ENCODE measurements around the gene GRK1.
"Not testable (repeated sequence)": the region's sequence is repeated elsewhere in the genome, so short reads cannot be mapped to it uniquely, and the experiment has no call there.

The GRK1 gene

DNA sequence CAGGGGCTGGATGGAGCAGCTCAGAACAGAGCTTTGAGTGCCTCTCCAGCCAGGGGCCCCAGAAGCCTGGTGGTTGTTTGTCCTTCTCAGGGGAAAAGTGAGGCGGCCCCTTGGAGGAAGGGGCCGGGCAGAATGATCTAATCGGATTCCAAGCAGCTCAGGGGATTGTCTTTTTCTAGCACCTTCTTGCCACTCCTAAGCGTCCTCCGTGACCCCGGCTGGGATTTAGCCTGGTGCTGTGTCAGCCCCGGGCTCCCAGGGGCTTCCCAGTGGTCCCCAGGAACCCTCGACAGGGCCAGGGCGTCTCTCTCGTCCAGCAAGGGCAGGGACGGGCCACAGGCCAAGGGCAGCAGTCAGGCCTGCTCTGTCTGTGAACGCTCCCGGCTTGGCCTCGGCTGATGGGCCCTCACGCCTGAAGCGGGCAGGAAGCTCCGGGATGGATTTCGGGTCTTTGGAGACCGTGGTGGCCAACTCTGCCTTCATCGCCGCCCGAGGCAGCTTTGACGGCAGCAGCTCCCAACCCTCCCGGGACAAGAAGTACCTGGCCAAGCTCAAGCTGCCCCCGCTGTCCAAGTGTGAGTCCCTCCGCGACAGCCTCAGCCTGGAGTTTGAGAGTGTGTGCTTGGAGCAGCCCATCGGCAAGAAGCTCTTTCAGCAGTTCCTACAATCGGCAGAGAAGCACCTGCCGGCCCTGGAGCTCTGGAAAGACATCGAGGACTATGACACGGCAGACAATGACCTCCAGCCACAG lies at the start of gene GRK1:
TSS of gene GRK1 (plus strand) at position 269 of the 751 bp plus-strand sequence. CDS start at position 437, 168 bp downstream.
- no peak for DNase-seq

GRCh38 chr13:113617961-113618360 lies 49.1 kb upstream of the GRK1 start:
- no peak for DNase-seq

- no peak for DNase-seq
Observed at GRCh38 chr13:113618455-113618854, 48.6 kb upstream of the GRK1 start.

DNA sequence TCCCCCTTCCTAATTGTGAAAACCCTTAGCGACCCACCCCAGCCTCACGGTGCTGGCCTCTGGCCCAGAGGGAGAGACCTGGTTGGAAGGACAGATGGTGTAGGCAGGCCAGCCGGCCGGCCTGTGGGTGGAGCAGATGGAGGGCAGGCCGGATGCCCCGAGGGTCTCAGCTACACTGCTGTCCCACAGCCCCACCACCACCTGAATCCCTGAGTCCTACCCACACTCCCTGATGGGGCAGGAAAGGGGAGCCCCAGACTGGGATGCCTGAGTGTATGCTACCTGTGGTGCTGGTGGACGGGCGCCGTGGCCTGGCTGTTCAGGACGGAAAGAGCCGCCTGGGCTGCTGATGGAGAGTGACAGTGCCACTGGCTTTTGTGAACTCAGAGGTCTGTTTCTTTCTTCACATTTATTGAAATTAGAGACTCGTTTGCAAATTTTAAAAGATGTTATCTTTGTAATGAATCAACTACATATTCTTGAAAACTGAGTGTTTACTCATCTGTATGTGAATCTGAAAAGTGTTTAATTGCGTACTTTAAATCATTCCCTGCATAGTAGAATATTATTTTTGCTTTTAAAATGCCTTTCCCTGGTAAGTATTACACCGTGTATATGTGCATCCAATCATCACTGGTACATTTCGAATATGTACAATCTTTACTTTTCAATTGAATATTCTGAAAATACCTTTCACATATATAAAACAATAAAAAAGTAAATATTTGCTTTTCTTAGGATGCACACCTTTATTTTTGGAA lies 46.8 kb upstream of the GRK1 start:
- no peak for DNase-seq

GRCh38 chr13:113621046-113621445 lies 46.0 kb upstream of the GRK1 start:
- DNase-seq = no peak

- DNase-seq = not testable (repeated sequence)
Observed at GRCh38 chr13:113621498-113621897, 45.5 kb upstream of the GRK1 start.

DNA sequence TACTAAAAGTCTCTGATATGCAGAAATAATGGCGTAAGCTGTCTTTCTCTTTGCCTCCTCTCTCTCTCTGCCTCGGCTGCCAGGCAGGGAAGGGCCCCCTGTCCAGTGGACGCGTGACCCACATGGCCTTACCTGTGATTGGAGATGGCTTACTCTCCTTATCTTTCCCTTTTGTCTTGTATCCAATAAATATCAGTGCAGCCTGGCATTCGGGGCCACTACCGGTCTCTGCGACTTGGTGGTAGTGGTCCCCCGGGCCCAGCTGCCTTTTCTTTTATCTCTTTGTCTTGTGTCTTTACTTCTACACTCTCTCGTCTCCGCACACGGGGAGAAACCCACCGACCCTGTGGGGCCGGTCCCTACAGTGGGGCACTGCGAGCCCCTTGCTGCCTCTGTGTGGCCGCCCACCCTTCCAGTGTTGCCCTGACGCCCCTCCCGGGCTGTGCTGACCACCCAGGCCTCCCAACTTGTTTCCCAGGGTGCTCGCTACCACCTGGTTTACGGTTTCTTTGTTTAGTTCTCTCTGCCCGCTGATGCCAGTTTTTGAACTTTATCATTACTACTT lies 45.0 kb upstream of the GRK1 start:
- DNase-seq = not testable (repeated sequence)

DNA sequence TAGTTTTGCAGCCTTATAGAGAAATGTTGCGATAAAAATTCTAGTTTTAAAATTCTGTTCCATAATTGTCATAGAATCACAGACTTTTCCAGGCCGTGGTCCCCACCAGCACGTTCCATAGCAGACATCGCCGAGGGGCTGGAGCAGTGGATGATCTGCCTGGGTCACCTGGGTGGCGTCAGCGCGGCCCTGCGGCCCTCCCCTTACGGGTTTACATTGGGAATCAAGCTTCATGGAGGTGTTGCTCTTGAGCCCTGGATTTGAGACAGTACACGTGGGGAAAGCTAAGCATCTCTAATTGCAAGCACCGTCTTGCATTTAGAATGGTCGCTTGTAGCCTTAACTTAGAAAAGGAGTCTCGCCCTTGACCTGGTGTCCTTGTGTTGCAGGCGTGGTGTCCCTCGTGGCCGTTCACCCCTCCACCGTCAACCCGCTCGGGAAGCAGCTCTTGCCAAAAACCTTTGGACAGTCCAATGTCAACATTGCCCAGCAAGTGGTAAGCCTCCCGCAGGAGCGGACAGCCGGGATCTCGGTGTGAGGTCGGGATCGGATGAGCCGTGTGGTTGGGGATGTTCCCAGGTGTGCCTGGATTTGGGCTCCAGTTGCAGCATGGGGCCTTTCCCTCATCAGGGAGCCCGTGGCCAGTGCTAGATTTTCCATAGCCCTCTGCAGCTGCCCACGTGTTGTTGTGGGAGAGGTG lies 44.1 kb upstream of the GRK1 start:
- no peak for DNase-seq

DNA sequence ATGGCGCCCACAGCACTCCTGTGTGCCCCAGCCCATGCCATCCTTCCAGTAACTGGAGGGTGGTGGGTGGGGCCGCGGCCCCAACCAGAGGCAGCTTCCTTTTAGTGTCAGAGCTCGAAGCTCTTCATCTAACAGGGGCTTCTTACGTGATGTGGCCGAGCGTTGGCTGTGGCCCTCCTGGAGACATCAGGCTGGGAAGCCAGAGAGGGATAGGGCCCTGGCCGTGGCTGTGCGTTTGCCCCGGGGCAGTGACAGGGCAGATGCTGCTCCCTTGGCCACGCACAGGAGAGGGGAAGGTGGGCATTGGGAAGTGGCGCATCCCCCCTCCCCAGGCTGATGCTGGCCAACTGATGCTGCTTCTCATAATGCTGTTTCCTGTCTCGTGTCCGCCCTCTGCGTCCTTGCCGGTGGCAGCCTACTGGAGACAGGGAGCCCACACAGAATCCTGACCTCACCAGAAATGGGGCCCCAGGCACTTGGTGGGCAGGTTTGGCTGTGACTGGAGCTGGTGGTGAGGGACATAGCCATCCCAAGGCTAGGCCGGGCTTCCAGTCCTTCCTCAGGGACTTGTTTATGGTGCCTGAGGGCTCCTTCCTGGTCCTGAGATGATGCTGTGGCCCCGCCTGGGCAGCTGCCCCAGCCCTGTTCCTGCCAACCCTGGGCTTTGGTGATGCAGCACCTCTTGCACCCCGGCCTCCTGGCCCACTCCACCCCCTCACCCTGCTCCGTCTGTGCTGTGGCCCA lies 43.4 kb upstream of the GRK1 start:
- DNase-seq = no peak

- no peak for DNase-seq
Observed at GRCh38 chr13:113624235-113624587, 42.8 kb upstream of the GRK1 start.

GRCh38 chr13:113624640-113625304 lies 42.2 kb upstream of the GRK1 start:
- DNase-seq = not testable (repeated sequence)

GRCh38 chr13:113625965-113626721 lies 40.9 kb upstream of the GRK1 start:
- no peak for DNase-seq

GRCh38 chr13:113627136-113627535 lies 39.9 kb upstream of the GRK1 start:
- no peak for DNase-seq

DNA sequence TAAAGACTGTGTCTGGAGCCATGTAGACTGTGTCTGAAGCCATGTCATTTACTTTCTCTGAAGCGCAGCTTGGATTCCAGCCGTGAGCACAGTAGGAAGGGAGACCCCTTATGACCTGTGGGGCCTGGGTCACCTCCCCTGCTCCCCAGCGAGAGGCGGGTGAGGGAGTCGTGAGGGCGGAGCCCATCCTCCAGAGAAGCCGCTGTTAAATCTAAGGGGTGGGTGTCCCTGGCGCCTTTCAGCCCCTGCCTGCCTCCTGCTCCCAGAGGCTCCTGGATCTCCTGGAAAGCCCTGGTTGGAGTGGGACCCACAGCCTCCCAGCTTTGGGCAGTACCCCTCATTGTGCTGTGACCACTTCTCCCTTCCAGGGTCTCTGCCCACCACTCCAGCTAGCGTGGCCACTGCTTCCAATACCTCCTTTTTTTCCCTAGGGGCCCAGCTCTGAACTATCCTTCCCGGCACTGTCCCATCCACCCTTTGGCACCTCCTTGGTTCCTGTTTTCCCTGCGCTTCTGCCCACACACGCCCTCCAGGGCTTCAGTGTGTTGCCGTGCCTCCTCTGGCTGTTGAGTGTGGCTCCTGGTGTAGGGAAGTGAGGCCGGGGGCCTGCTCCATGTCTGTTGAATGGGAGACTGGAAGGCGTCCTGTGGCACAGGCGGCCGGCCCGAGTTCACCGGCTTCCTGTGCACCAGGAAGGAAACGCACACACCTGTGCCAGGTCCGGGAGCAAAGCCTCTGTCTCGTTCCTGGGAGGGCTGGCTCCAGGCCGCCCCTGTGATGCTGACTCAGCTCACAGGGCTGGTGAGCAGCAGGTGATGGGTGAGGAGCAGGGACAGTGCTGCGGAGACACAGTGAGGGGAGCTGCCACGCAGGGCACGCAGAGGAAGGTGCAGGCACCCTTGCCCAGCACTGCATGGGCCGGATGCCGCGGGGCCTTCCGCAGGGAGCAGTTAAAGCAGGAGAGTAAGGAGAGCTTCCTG lies 38.4 kb upstream of the GRK1 start:
- DNase-seq = no peak

DNA sequence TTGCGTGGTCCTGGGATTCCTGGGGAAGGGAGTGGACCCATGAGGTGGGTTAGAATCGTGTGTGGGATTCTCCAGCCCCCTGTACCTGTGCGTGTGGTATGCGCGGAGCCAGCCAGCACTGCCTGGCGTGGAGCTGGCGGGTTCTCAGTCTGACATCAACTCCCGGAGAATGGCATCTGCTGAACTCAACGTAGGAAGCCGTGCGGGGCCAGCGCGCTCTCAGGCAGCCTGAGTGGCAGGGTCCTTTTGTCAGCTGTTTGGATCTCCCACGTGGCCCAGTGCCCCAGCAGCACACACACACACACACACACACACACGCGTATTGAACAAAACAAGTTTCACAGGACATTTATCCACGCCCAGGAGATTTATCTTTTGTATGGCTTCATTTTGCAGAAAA lies 37.2 kb upstream of the GRK1 start:
- no peak for DNase-seq

- no peak for DNase-seq
Observed at GRCh38 chr13:113630296-113630695, 36.7 kb upstream of the GRK1 start.

DNA sequence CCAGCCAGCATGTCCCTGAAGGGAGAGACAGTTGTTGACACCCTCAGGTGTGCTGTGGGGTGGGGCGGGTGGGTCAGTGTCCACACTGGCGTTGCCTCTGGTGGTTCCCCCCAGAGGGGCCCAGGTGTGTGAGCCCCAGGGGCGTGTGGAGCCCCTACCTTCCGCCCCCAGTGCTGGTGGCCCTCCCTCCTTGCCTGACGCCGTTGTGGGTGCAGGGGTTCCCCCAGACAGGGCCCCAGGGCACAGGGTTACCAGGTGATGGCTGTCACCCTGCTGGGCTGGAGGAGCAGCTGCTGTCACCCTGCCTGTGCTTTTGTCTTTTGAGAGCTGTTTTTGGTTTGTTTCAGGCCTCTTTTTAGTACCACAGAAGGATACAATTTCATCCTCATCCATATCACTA lies 36.2 kb upstream of the GRK1 start:
- DNase-seq = no peak

- DNase-seq = no peak
Observed at GRCh38 chr13:113631341-113632095, 35.5 kb upstream of the GRK1 start.

Measured in NCI-H2029 (cell line).